ENCODE results near the gene PSD2. TPM values are rescaled to one million over a fixed set of nuclear protein-coding genes. Genes with fewer than 3 reads are reported as not detected.

Gene PSD2
- total RNA-seq, 1 experiment from 2014 or later = 0.22 TPM

DNA sequence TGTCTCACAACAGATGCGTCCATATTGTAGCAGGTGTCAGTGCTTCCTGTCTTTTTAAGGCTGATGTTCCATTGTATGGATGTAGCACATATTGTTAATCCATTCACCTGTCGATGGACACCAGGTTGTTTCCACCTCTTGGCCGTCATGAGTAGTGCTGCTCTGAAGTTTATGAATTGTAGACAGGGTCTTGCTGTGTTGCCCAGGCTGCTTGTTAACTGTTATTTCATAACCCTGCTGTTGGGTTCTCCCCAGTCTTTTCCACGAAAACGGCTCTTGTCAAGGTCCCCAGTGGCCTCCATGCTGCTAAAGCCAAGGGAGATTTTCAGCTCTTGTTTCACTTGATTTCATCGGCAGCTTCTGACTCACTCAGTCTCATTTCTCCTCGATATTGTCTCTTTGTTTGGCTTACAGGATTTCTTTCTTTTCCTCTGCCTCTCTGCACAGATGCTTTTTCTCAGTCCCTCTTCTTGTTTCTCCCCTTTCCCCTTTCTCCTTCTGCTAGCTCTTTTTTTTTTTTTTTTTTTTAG lies 12.1 kb upstream of the PSD2 start:
- H3K27me3 Mint-ChIP-seq (ENCODE audit: low read depth) = peaks cover 79% of the 10 kb centered on the region
- H3T11ph ChIP-seq (ENCODE audit: low read length) = no peak overlapping the region
- no peak overlapping the region for H3K56ac ChIP-seq (ENCODE audit: insufficient read length, low read depth, low read length)
- no peak overlapping the region for H2BK12ac ChIP-seq (ENCODE audit: insufficient read length, low read depth, low read length)
- no peak overlapping the region for H2BK5ac ChIP-seq (ENCODE audit: insufficient read length, low read length)
- TF ChIP-seq CTCF (conservative IDR thresholded peaks at IDR 0.05) = no peak
- H3K27ac Mint-ChIP-seq = no peak overlapping the region
- peaks cover 4% of the 10 kb centered on the region for H4K20me1 ChIP-seq (ENCODE audit: control insufficient read depth, insufficient read depth, insufficient read length)
- no peak overlapping the region for H2BK15ac ChIP-seq (ENCODE audit: low read depth, low read length)
- H3K79me1 ChIP-seq (ENCODE audit: insufficient read depth, low read depth, low read length, poor library complexity, severe bottlenecking) = no peaks in the 10 kb centered on the region
- H2AK5ac ChIP-seq (ENCODE audit: insufficient read length, low read length) = no peak overlapping the region
- no peak overlapping the region for H3K9ac ChIP-seq (ENCODE audit: extremely low read depth, insufficient read length, low read length)
- peaks cover 0 to 4% of the 10 kb centered on the region in 2 experiments; a peak in 2 of 4 replicates for H3K4me1 Mint-ChIP-seq
- H3K23me2 ChIP-seq (ENCODE audit: insufficient read length, low read depth, low read length, poor library complexity, severe bottlenecking) = peaks cover 4% of the 10 kb centered on the region
- H3K18ac ChIP-seq (ENCODE audit: insufficient read length, low read depth, low read length) = no peak overlapping the region
- H3K4me1 ChIP-seq (ENCODE audit: insufficient read depth, low read length) = no peaks in the 10 kb centered on the region
- no peak overlapping the region for H4K5ac ChIP-seq (ENCODE audit: insufficient read length, low read depth, low read length)
- H3K4me3 Mint-ChIP-seq = no peak overlapping the region
- H3K27me3 ChIP-seq (ENCODE audit: insufficient read depth, low read length) = 0 out of 2 replicates have a peak, but pooled peaks cover 2% of the 10 kb centered on the region
- H3K14ac ChIP-seq (ENCODE audit: insufficient read depth, low read length) = no peak overlapping the region
- no peak overlapping the region for H4K91ac ChIP-seq (ENCODE audit: insufficient read length, low read depth, low read length)
- DNase-seq = no peak
- H3K23ac ChIP-seq (ENCODE audit: insufficient read length, low read depth, low read length) = no peak overlapping the region
- no peak overlapping the region for H3K4ac ChIP-seq (ENCODE audit: low read depth, low read length)
- no peak overlapping the region for H3K27ac ChIP-seq (ENCODE audit: insufficient read length, low read depth, low read length)
- no peaks in the 10 kb centered on the region; a peak in 1 of 5 replicates for H3K9me3 Mint-ChIP-seq
- no peaks in the 10 kb centered on the region for H3K36me3 Mint-ChIP-seq (ENCODE audit: insufficient read depth in 1 of 3, low read depth in 3 of 3)
- no peaks in the 10 kb centered on the region for H3K79me2 ChIP-seq (ENCODE audit: insufficient read depth, low read length)
- H3K4me2 ChIP-seq (ENCODE audit: insufficient read depth, insufficient read length, low read length) = no peak overlapping the region
- H2BK20ac ChIP-seq (ENCODE audit: low read depth, low read length, poor library complexity, severe bottlenecking) = no peak overlapping the region
- no CpG with 5 or more reads among the region's 7 CpGs for WGBS (ENCODE audit: extremely low coverage, insufficient read length, low lambda C conversion rate)
- H2BK120ac ChIP-seq (ENCODE audit: low read depth, low read length, poor library complexity, severe bottlenecking) = no peak overlapping the region
- H4K8ac ChIP-seq (replicated peaks; ENCODE audit: insufficient read length, low read depth, low read length) = no peak overlapping the region
- no peaks in the 10 kb centered on the region for H3K9me3 ChIP-seq (ENCODE audit: control insufficient read depth, low read depth, low read length)
- H2AFZ ChIP-seq (ENCODE audit: low read length) = no peak overlapping the region

Data from H9 (cell line).